Activated T-helper 1 cell treated with Interleukin-2 at 50 U/mL for 16 hours (primary cell): ENCODE data around the gene SPRR3.

Source experiments
- DNase-seq: peaks from one replicate; pipeline ENCODE4 v3.0.0-alpha.2; 2020; ENCODE audit warnings: low read depth

Gene SPRR3, protein sequence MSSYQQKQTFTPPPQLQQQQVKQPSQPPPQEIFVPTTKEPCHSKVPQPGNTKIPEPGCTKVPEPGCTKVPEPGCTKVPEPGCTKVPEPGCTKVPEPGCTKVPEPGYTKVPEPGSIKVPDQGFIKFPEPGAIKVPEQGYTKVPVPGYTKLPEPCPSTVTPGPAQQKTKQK

DNA sequence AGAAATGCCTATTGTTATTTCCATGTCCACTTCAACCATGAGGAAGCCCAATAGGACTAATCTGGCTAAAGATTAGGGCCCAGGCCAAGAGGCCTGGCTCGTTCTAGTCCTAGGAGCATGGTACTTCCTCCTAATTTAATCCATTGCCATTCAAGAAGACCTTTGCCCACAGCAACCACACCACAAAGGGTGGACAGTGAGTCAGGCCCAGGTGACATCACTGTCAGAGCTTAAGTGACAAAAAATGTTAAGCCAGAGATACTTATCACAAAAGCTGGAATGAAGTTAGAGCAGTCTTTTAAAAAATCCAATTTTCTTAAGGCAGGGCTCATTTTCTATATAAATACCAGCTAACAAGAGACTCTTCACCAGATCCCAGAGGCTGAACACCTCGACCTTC lies at the start of gene SPRR3:
SPRR3 (plus strand) TSS at position 368 of the 400 bp plus-strand sequence. CDS start 1,272 bp downstream, outside the sequence.
- no peak for DNase-seq

GRCh38 chr1:152953761-152954160 lies 47.8 kb upstream of the SPRR3 start:
- no peak for DNase-seq

DNA sequence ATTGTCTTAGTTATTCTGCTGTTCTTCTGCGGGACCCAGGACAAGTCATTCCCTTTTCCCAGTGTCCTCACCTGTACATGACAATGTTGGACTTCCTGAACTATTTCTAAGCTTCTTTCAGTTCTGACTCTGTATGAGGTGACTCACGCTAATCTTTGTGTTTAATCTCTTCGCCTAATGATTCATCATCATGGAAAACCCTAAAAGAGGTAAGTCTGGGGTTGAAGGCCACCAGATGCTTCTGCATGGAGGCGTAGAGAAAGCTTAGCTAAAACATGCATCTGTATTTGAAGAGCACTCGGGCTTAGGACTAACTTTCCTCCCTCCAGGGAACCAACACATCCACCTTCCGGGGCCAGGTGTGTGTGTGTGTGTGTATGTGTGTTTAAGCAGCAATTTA lies 47.1 kb upstream of the SPRR3 start:
- DNase-seq: no peak

DNA sequence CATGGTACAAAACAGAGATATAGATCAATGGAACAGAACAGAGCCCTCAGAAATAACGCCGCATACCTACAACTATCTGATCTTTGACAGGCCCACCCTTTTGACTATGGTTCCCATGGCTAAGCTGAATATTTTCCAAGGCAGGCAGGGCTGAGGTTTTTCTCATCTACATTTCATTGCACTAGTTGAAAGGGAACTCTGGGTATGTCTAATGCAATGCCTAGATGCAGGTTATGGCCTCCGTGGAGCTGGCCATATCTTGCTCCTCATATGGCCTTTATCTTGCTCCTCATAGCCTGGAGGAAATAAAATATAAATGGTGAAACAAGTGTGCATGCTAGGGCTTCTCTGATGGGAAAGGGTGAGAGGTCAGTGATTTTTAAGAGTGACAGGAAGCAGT lies 44.0 kb upstream of the SPRR3 start:
- DNase-seq: no peak

DNA sequence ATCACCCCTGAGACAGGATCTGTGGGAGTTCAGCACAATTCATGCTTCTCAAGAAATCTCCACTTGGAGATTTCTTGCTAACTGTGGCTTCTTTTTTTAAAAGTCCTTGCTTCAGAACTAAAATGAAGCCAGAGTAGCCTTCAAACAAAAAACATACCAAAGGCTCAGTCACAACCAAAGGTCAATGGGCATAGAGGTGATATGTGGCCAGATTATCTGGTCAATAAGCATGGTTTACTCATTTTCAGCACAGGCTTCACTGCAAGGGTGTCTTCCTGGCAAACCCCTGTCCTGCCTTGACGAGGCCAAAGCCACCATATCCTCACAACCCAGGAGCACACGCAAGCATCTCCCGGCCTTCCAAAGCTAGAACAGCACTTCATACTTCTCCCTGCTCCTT lies 42.3 kb upstream of the SPRR3 start:
- no peak for DNase-seq

DNA sequence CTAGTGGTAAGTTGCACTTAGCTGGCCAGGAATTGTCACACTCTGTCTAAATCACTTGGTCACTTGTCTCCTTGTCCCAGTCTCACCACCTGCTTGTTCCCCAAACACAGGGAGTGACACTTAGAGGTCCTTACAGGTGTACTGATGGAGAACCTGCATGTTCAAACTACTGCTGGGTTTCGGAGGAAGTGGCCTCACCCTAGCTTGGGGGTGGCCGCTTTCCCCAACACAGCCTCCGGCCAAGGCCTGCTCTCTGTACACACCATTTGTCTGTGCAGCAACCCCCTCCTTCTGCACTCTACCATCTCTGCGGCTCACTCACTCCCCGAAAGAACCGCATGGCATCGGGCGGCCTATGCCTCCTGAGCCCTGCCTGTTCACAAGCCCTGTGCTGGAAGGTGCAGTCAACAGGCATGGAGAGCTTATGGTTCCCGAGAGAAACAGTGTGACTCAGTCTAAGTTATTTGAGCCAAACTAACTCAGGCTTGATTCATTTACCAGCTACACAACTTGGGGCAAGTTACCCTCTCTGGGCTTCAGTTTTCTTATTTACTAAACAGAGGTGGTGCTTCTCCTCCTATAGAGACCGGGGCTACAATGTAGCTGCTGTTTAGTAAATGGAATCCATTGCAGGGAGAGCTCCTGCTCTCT lies 41.6 kb upstream of the SPRR3 start:
- no peak for DNase-seq

DNA sequence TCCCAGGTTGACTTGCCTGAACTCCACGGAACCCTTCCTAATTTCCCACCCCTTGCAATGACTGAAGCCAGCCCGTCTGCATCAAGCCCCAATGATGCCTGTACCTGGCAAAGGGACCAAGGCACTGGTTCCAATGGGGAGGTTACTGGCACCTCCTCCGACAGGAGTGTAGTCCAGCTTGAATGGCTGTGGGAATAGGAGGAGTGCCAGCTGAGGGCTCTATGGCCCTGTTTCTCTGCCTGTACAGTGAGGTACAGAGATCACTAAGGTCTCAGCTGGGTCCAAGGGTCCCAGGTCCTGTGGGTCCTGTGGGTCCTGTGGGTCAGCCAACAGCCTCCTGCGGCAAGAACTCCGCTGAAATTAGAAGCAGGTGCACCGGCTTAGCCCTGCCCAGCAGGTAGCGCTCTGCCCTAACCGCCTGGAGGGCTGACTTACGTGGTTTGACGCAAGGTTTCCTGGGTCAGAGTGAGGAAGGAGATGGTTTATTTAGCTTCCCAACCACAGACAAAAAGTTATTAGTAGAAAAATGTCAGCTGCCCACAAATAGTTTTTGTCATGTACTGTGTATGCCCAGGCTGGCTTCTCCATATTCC lies 41.0 kb upstream of the SPRR3 start:
- no peak for DNase-seq

DNA sequence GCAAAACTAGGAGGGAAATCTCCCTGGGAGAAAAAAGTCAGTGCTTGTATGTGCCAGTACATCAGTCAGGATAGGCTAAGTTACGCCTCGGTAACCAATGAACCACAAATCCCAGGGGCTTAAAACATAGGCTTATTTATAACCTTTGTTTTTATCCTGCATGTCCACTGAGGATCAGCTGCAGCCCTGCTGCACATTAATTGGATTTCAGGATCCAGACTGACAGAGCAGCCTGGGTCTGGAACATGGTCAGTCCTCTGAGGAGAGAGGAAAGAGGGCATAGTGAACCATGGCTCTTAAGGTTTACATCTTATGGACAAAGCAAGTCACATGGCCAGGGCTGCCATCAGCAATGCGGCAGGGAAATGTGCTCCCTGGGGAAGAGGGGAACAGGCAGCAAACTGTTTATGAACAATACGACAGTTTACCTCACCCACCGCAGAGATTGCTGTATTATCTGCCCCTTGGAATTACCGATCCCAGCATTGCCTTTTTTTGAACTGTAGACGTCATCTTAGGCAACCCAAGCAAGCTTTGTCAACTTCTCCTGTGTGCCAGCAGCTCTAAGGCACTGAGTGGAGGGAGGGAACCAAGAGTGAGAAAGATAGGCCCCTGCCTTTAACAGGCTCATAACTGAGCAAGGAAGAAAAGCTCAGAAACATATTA lies 40.2 kb upstream of the SPRR3 start:
- DNase-seq: no peak

DNA sequence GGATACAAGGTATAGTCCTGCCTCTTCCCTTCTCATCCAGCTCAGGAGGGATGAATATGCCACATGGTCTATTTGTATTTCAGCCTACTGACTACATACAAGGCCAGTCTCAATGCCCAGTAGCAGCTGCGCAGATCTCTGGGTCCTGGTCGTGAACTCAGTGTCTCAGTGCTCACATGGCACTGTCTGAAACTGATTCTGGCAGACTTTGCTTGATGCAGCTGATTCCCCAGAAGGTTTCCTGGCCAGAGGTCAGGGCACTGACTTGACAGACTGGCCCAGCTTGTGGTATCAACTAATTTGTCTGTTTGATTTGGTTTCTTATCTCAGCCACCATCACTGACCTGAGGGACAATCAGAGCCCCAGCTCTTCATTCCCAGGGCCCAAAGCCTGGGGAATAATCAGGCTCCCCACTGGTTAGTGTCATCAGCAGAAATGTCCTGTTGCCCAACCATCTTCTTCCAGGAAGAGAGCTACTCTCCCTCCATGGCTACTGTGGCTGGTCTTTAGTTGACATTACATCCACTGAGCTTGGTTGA lies 38.6 kb upstream of the SPRR3 start:
- DNase-seq: no peak

DNA sequence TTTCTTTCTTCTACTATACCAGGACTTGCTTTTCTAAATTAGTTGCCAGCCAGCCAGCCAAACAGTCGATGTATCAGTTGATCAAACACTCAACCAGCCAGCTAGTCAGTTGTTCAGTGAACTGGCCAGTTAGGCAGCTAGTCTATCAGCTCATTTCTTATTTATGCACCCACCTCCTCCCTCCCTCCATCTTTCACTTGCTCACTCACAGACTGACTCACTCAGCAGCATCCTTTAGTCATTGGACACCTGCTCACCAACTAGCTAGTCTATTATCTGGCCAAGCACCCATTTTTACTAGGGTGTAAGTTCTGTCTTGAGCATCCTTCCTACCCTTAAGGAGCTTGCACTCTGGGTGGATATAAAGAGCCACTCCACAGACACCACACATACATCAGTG lies 37.0 kb upstream of the SPRR3 start:
- no peak for DNase-seq

DNA sequence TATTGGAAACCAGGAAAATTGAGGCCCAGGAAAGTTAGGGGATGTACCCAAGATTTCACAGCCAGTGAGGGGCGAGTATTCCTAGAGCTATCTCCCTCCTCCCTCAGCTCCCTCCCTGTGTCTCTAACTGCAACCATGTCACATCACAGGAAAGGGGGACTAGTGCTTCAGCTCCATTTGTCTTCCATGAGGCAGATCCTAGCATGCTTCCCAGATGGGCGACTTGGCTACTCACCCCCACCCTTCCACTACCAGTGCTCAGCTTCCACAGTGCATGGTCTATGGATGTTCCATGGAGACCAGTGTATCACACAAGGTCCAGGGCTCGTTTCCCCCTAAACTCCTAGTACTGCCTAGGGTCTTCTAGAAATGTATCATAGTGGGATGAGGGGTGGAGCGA lies 35.7 kb upstream of the SPRR3 start:
- DNase-seq: no peak

- no peak for DNase-seq
These were observed 34.3 kb upstream of the SPRR3 start for GRCh38 chr1:152967201-152967600.

GRCh38 chr1:152968248-152968647 lies 33.3 kb upstream of the SPRR3 start:
- no peak for DNase-seq

DNA sequence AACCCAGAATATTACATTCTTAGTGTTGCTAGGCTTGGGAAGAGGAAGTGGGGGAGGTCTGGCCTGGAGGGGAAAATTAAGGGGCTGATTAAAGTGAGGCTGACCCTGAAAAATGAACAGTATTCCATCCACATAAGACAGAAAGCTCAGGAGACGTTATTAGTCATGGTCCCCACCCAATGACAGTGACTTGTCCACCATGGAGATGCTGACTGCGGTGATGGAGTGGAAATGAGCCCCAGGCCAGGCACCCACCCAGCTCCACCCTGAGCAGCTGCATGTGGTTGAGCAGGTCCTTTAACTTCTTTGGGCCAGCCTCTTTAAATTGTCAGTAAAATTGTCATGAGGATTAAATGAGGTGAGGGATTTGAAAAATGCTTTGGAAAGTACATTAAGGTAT lies 32.5 kb upstream of the SPRR3 start:
- no peak for DNase-seq

DNA sequence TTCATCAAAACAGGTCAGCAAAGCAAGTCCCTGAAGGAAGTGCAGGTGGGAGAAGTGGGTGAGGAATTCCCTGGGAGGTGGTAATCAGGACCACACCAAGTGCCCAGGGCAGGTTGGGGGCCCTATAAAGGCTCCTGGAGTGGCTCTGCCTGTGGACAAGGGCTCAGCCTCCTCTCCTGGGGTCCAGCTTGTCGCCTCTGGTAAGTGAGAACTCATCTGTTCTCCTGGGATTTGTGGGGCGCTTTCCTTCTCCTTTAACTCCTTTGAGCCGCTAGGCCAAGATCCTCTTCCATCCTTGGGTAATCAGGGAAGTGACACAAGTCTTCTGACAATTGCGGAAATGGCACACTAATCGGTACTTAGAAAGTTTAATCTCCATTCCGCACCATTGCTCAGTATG lies 31.1 kb upstream of the SPRR3 start, which contains the start of gene SPRR4:
SPRR4 (plus strand) TSS at position 154 of the 400 bp plus-strand sequence. CDS start 1,243 bp downstream, outside the sequence.
- DNase-seq: no peak

DNA sequence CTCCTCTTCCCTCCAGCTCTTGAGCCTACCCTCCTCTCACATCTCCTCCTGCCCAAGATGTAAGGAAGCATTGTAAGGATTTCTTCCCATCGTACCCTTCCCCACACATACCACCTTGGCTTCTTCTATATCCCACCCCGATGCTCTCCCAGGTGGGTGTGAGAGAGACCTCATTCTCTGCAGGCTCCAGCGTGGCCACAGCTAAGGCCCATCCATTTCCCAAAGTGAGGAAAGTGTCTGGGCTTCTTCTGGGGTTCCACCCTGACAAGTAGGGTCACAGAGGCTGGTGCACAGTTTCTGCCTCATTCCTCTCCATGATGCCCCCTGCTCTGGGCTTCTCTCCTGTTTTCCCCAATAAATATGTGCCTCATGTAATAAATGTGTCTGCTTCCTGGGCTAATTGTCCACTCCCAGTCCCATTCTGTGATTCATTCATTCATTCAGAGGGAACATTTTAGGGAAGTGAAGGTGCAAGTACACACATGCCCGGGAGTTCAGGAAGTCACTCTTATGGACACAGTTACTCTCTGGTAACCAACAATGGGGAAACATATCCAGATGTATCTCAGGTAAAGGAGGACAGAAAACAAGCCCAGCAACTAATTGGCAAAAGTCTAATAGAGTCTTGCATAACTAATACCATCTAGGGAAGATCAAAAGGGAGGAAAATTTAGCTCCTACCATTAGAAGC lies 29.2 kb upstream of the SPRR3 start:
- DNase-seq: no peak

DNA sequence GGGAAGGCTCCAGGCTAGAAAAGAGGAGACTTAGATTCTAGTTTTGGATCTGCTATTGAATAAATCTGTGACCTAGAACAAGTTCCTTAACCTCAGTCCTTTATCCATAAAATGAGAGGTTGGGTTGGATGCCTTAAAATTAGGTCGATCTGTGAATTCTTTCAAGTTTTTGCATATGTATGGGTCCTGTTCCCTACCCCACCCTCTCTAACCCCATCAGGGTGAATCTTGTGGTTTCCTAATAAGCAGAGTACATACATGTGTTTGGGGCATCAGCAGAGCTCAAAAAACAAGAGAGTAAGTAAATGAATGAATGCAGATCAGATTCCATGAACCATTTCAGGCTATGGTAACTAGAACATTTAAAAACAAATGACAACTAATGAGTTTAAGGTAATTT lies 24.9 kb upstream of the SPRR3 start:
- DNase-seq: no peak

DNA sequence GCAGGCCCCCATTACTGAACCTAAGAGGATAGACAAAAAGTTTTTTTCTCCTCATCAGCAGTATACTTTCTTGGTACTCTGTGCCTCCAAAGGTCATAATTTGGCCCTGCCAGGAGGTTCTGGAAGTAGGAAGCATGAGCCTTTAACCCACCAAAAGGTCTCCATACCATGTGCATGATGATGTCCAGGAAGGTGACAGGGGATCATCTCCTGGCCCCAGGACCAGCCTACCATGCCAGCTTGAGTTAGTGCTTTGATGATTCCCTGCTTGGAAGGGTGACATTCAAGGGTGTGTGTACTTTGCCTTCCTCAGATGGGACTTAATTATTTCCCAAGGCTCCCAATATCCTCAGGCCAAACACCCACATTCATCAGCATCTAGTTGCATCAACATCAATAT lies 23.9 kb upstream of the SPRR3 start:
- no peak for DNase-seq

- no peak for DNase-seq
These were observed 20.9 kb upstream of the SPRR3 start for GRCh38 chr1:152980676-152981075.

DNA sequence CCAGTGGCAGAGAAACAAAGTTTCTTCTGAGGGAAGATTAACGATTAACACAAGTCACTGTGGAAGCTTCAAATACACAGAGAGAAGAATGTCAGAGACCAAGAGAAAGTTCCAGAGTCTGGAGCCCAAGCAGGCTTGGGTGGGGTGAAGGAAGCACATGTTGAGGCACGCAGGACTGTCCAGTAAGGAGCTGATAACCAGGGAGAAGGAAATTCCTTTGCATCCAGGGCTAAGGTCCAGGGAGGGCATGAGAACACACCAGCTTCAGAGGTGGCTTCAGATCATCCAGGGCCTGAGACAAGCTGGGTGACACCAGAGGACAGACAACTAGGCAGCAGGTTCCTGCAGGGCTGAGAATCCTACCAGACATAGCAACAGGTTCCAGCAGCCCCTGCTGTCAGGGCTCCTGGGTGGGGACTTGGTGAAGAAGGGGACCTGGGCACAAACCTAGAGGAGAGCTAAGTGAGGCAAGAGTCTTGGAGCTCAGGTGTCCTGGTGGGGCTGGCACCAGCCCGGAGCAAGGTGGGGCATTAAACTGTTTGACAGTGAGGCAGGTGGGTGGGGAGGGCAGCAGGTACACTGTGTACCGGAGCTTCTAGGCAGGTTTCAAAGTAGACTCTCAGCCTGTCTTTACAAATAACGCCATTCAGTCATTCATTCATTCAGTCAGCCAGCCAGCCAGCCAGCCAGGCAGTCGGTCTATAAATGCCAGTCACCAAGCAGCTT lies 20.2 kb upstream of the SPRR3 start:
- no peak for DNase-seq

GRCh38 chr1:152982076-152982475 lies 19.5 kb upstream of the SPRR3 start:
- DNase-seq: no peak

DNA sequence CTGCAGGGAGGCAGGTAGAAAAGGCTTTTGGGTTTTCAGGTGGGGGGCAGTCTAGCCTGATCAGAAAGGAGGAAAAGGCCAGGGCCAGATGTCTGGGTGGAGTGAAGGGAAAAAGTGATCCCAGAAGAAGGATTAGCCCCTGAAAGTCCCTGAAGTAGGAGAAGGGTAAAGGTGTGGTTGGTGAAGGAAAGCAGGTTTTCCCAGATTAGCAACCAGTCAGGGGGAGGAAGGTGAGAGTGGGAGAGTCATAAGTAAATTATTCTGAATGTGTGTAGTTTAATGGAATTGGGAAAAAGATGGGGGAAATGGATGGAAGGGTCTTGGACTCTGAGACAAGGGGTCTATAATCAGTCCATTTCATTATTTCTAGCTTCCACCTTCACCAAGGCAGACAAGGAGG lies 18.3 kb upstream of the SPRR3 start:
- no peak for DNase-seq
